NCI-H510A treated with DMSO at 0.1 percent for 48 hours (cell line): Measurements from ENCODE around the gene PRDX3.
"Not testable (repeated sequence)": the region's sequence is repeated elsewhere in the genome, so short reads cannot be mapped to it uniquely, and the experiment has no call there.

Experiments
- DNase-seq: peaks from one replicate; lab custom pipeline; 2025; lab: John Stamatoyannopoulos, UW

Gene PRDX3

DNA sequence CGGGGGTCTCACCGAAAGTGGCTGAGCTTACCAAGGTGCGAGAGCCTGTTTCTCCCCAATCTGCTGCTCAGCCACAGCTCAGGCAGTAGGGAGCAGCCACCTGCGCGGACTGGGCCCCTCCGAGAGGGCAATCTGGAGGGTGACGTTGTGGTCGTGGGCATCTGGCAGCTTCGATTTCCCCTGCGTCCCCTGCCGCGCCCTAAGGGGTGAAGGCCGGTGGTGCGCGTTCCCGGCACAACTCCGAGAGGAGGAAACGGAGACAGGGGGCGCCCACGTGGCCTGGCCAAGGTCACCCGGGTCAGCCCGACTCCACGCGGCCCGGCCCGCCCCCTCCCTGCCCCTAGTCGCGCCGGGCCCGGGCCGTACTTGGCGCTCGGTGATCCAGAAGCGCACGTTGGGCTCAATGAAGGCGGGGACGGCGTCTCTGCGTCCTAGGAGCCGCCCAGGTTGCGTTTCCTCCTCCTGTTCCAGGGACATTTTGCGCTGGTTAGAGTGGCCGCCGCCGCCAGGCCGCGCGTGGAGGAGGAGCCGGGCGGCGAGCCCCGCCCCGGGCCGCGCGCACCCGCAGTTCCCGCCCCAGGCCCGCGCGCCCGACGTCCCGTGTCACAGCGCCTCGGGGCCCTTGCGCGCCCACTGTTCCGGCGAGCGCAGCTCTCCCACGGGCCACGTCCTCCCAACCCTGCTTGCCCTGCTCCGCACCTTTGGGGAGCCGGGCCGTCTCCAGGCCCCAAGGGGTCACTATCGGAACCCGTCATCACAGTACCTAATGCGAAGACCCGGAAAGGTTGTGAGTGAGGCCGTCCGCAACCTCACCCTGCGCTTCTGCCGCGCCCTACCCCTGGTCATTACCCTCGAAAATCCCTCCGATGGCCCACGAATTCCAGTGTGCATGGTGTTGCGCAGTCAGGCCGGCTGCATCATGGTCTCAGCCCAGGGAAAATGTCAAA lies 13.2 kb downstream of the PRDX3 start, which contains the start of gene SFXN4:
SFXN4 (minus strand) TSS at position 544 of the 947 bp plus-strand sequence; CDS start at position 477, 67 bp downstream.
- DNase-seq: peak; percentile 67

DNA sequence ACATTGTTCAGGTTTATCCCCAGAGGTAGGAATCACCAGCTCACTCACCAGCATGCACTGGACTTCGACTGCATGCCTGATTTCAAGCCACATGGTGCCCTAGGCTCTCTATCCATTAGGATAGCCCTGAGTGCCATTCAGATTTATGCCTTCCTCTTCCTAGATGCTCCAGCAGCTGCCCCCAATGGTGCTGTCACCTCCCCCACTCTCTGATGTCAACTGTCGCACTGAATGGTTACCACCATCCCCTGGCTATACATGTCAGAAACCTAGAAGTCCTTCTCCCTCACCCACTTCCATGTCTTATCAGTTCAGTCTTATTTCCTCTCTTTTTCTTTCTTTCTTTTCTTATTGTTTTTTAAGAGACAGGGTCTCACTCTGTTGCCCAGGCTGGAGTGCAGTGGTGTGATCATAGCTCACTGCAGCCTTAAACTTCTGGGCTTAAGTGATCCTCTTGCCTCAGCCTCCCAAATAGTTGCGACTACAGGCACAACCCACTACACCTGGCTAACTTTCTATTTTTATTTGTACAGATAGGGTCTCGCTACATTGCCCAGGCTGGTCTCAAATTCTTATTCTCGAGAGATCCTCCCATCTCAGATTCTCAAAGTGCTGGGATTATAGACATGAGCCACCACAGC lies 16.0 kb downstream of the PRDX3 start:
- no peak for DNase-seq

DNA sequence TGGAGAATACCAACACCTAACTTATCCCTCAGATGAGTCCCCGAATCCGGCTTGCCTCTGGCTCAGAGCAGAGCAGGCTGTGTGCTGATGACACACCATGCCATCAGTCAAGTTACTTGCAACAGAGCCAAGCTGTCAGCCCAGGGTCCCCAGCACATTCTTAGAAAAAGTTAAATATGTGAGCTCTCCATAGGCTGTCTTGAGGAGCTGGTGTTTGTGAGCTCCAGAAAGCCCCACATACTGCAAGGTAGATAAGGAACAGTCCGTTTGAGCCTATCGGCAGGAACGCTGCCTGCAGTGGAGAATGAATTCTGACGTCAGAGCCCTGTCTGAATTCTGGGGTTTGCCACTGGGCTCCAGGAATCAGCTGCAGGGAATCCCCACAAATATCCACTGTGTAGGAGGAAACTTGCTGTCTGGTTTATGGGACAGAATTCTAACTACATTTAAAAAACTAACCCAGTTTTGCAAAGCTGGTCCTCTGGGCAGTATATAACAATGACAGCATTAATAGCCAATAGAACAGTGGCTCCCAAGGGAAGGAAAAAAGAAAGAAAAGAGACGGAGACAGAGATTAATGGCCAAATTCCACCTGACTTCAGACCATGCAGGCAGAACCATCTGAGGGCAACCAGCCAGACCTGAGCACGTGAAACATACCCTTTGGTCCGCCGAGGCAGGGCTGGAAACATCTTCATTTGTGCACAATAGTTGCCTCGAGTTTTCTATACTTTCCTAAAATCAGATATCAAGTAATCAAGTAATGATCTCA lies 16.7 kb downstream of the PRDX3 start:
- no peak for DNase-seq

DNA sequence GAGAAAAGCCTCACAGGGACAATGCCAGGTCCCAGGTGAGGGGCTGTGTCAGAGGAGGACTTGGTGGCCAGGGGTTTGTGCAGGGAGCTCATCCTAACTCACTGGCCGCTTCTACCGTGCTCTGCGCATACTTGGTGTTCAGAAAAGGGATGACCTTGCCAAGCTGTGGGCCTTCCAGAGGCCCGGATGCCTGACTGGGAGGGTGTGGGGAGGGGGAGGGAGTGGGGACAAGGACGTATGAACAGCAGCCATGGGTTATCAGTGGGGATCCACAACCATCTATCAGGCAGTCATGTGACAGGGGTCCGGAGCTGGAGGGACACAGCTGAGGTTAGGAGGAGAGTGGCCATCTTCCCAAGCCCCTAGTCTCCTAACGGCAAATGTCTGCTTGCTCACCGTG lies 19.3 kb downstream of the PRDX3 start:
- DNase-seq: no peak

DNA sequence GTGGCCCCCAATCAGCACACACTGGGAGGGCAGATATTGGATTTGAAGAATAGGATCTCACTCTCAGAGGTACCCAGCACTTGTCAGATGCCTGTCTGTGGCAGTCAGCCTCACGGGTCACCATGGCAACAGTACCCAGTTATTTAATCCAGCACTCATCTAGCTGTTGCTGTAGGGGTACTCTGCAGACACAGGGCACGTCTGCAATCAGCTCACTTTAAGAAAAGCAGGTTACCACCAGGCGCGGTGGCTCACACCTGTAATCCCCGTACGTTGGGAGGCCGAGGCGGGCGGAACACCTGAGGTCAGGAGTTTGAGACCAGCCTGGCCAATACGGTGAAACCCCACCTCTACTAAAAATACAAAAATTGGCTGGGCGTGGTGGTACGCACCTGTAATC lies 25.0 kb downstream of the PRDX3 start:
- DNase-seq: no peak

DNA sequence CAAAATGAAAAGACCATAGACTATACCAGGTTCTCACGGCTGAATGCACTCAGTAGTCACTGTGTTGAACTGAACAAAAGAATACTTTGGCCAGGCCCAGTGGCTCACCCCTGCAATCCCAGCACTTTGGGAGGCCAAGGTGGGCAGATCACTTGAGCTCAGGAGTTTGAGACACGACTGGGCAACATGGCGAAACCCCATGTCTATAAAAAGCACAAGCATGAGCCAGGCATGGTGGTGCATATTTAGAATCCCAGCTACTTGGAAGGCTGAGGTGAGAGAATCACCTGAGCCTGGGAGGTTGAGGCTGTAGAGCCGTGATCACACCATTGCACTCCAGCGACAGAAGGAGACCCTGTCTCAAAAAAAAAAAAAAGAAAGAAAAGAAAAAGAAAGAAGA lies 25.6 kb downstream of the PRDX3 start:
- DNase-seq: no peak

DNA sequence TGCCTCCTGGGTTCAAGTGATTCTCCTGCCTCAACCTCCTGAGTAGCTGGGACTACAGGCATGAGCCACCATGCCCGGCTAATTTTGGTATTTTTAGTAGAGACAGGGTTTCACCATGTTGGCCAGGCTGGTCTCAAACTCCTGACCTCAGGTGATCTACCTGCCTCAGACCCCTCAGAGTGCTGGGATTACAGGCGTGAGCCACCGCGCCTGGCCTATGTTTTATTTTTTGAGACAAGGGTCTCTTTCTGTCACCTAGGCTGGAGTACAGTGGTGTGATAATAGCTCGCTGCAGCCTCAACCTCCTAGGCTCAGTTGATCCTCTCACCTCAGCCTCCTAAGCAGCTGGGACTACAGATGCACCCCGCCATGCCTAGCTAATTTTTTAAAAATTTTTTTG lies 27.0 kb downstream of the PRDX3 start:
- DNase-seq: not testable (repeated sequence)

DNA sequence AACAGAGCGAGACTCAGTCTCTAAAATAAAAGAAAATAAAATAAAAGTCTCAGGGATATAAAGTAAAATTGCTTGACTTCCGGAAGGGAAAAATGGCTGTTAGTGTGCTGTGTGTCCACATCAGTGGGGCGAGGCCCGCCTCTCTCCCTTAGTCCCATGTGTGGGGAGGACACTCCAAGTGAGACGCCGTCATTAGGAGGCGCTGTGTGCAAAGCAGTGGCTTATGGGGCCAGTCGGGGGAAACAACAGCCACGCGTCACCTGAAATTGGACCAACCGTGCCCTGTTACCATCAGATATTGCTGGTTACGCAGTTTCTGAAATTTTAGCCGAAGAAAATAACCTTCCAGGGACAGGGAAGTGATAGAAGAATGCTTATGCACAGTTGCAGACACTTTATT lies 28.9 kb downstream of the PRDX3 start:
- no peak for DNase-seq

DNA sequence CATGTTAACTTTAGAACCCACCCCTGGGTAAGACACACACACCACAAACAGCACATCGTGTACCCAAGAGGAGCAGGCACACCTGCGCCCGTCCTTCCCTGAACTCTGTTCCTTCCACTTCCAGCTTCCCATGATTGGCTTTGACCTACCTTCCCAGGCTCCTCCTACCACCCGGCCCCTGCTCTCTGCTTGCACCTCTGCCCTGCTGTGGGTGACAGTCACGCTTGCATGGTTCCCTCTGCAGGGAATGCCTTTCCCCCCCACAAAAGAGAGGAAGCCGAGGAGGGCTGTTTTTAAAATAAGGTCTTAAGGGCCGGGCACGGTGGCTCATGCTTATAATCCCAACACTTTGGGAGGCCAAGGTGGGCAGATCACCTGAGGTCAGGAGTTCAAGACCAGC lies 29.5 kb downstream of the PRDX3 start:
- no peak for DNase-seq

DNA sequence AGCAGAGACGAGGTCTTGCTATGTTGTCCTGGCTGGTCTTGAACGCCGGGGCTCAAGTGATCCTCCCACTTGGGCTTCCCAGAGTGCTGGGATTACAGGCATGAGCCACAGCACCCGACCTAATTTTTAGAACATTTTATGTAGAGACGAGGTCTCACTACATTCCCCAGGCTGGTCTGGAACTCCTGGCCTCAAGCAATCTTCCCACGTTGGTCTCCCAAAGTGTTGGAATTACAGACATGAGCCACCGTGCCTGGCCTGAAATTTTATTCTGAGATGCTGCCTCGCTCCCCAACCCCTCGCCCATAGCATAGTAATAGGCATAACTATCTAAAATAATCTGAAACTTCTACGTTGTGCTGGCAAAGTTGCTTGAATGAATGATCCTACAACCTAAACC lies 35.0 kb downstream of the PRDX3 start:
- DNase-seq: no peak

DNA sequence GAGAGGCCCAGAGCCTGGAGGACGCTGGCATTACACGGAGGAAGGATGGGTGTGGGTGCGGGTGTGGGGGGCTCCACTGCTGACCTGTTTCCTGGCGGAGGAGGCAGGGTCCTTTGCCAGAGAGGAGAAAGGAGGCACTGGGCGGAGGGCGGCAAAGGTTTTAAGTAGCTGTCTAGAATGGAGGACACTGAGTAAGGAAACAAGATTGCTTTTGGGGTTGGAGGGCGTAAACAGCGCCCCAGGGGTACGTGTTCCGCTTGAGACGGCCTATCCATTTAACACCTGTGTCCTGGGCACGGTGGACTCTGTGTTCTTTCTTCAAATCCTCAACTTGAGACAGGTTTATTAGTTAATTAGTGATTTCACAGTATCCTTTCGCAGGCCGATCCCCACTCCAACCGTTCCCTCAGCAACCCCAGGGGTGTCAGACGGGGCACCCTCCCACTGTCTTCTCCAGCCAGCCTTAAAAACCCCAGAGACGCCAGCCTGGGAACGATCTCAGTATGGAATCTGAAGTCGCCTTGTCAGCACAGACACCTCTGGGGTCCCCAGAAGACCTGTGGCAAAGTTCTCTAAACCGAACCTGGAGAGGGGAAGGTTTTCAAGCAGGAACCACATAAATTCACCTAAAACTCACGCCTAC lies 37.9 kb downstream of the PRDX3 start:
- DNase-seq: no peak

DNA sequence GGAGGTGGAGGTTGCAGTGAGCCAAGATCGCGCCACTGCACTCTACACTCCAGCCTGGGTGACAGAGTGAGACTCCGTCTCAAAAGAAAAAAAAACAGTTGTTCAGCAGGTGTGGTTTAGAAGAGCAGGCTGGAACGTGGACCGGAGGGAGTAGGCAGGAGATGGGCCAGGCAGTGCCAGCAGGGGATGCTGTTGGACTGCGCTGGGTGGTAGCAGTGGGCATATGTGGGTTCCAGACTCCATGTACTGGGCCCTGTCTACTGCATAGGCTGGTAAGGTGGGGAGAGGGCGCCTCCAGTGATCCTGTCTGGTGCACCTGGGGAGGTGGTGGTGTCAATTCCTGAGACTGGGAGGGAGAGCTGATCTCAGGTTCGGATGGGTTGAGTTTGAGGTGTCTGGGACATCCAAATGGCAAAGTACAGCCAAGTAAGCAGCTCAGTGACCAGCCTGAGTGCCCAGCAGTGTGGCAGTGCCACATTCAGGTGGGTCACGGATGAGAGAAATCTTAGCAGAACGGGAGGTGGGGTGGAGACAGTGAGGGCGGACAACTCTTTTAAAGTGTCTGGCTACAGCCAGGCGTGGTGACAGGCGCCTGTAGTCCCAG lies 39.0 kb downstream of the PRDX3 start:
- DNase-seq: peak; percentile 32

DNA sequence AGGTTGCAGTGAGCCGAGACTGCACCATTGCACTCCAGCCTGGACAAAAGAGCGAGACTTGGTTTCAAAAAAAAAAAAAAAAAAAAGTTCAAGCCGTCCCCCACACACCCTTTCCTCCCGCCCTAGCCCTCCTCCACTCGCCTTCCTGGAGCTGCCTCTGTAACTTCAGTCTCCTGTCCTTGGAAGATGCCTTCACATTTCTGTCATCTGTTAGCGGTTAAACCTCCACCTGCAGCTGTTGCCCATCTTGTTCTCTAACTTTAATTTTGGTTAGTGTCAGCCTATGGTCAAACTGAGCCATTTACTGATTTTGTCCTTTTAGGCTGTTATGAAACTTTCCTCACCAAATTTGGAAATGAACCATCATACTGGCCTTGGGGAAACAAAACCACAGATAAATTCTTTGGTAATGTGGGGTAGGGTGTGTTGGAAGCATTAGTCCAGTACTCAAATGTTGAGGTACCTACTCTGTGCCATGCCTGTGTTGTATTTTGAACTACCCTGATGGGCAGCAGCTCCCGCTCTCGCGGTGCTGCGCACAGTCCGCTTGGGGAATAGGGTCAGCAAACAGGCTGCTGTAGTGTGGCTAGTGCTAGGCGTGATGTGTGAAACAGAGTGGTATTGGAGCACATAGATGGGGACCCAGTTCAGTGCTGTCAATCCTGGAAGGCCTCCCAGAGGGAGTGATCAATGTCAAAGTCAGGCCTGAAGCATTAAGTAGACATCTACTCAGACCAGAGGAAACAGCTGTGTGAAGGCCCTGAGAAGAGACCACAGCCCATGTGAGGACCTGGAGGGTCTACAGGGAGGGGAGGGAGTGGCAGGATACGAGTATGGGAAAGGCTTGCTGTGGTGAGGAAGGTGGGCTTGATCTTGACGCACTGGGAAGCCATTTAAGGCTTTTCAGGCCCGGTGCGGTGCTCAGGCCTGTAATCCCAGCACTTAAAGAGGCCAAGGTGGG lies 40.0 kb downstream of the PRDX3 start:
- DNase-seq: no peak

DNA sequence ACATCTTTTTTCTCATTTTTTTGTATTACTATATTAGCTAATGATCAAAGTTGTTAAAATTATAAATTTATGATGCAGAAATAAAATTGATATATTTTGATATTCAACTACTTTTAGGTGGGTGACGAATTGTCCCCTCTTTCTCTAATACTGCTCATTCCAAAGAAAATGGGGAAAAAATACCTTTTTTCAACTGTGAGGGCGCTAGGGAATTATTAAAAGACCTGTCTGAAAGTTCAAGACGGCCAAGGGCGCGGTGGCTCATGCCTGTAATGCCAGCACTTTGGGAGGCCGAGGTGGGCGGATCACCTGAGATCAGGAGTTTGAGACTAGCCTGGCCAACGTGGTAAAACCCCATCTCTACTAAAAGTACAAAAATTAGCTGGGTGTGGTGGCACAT lies 40.7 kb downstream of the PRDX3 start:
- DNase-seq: not testable (repeated sequence)

DNA sequence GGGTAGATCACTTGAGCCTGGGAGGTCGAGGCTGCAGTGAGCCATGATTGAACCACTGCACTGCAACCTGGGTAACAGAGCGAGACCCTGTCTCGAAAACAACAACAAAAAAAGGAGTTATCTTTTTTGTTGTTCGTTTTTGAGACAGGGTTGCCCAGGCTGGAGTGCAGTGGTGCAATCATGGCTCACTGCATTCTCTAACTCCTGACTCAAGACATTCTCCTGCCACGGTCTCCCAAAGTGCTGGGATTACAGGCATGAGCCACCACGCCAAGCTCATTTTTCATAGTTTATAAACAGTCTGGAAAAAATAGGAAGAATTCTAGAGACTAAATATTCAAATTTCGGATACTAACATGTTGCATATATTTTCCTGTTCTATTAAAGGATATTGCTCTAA lies 42.5 kb downstream of the PRDX3 start:
- DNase-seq: no peak

DNA sequence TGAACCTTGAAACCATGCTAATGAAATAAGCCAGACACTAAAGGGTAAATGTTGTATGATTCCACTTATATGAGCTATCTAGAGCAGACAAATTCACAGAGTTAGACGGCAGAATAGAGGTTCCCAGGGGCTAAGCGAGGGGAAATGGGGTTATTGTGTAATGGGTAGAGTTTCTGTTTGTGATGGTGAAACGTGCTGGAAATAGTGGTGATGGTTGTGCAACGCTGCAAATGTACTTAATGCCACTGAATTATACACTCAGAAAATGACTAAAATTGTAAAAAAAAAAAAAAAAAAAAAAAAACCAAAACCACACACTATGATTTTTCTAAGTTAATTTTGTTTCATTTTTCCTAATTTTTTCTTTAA lies 43.1 kb downstream of the PRDX3 start:
- DNase-seq: no peak

DNA sequence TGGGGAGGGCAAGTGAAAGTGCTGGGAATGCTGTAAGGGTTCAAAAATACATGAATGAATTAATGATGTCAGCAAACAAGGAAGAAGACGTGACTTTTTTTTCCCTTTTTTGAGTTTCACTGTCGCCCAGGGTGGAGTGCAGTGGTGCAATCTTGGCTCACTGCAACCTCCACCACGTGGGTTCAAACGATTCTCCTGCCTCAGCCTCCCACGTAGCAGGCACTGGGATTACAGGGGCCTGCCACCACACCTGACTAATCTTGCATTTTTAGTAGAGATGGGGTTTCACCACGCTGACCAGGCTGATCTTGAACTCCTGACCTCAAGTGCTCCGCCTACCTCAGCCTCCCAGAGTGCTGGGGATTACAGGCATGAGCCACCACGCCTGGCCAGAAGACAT lies 44.7 kb downstream of the PRDX3 start:
- no peak for DNase-seq

DNA sequence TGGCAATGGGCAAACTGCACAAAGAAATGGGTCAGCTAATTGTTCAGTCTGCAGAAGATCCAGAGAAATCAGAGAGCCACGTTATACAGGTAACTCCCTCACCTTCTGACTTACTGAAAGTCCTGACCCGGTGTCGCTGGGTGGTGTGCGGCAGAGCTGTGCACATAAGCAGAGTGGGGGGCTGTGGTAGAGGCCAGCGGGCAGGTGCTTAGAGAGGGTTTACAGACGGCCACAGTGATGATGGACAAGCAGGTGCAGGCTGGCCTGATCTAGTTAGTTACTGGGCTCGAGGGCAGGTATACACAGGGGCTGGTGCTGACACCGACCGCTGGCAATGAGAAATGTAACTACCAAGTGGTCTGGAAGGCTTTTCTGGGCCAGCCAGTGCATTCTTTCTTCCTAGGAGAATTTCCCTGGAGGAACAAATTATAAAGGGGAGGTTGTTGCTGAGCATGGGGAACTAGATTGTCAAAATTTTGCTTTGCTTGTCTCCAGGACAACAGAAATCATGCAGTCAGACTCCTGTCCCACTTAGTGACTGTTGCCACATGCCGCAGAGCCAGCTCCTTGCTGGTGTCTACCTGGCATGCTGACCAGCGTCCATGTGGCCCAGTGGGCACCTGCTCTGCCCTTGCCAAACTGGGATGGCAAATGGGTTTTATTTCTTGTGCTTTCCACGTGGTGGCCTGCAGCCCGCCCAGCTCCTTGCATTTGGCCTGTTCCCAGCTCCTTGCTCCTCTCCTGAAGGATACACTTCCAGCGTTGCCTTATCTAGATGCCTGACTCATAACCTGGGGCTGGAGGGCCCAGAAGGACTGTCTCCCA lies 45.9 kb downstream of the PRDX3 start:
- no peak for DNase-seq

DNA sequence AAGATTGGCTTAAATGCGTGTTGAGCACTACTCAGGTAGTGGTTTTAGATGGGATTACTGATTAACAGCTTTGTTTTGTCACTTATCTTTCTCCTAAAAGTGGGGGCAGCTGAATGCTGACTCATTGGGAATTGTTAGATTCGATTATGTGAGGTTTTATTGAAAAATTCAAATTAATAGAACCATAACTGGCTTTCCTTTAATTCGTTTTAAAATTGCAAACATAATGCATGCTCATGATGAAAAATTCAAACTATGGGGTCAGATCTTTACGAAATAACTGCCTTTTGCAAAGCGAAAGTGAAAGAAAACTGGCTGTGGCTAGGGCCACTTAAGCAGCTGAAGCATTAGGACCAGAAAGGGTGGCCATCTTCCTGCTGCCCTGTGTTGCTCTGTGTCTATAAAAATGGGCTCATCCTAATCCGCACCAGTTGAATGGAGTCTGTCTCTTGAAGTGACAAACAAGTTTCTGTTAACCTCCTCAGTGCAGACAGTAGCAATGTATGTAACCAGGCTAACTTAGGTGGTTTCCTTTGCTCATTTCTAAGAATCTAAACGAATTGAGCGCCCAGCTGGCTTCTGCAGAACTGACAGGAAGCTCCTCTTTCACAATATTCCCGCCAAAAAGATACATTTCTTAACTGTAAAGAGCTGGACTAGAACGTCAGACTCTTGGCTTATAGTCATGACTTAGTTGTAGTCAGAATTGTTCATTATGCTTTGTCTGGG lies 46.9 kb downstream of the PRDX3 start:
- DNase-seq: no peak
